Endometrial microvascular endothelial cells (primary cell): ENCODE results near the gene MFSD2A. TPM values are rescaled to one million over a fixed set of nuclear protein-coding genes. Genes with fewer than 3 reads are reported as not detected.
"Not testable (repeated sequence)": the region's sequence is repeated elsewhere in the genome, so short reads cannot be mapped to it uniquely, and the experiment has no call there.

Experiments
- in situ Hi-C: cut with HindIII; loops from 2 replicates; pipeline ENCODE4 v1.10.0; 2017; ENCODE audit warnings: low sequenced_read_pairs, low pct_unique_long_range_greater_than_20kb; ENCODE audit errors: inconsistent ontology term
- total RNA-seq: library from RNA; depleted of rRNA; stranded (reverse); fragments of >200 nt; gene quantifications from one replicate; pipeline ENCODE4 v1.2.3, GENCODE V29; 2015; ENCODE audit errors: inconsistent ontology term

The MFSD2A gene
- total RNA-seq, 1 donor from 2014 or later = 6.3 TPM

GRCh38 chr1:39988618-39989343 is 33.8 kb downstream of the MFSD2A start:
- in situ Hi-C loops = no loop called here

- in situ Hi-C loops = no loop called here
Measured at GRCh38 chr1:39990428-39990827, 35.5 kb downstream of the MFSD2A start.

GRCh38 chr1:39992234-39992633 is 37.3 kb downstream of the MFSD2A start:
- in situ Hi-C loops = no loop called here

GRCh38 chr1:39992888-39993287 is 37.9 kb downstream of the MFSD2A start:
- in situ Hi-C loops = no loop called here

GRCh38 chr1:39995973-39996393 is 41.0 kb downstream of the MFSD2A start:
- in situ Hi-C loops = no loop called here

GRCh38 chr1:39996396-39997004 is 41.6 kb downstream of the MFSD2A start:
- in situ Hi-C loops = no loop called here

- in situ Hi-C loops = no loop called here
Measured at GRCh38 chr1:40001456-40001855, 46.5 kb downstream of the MFSD2A start.

- in situ Hi-C loops = no loop called here
Measured at GRCh38 chr1:40003156-40004093, 48.5 kb downstream of the MFSD2A start.

- in situ Hi-C loops = no loop called here
Measured at GRCh38 chr1:40004857-40005256, 49.9 kb downstream of the MFSD2A start.

- in situ Hi-C loops = not testable (repeated sequence)
Measured at GRCh38 chr1:40007481-40008034, 52.6 kb downstream of the MFSD2A start.

GRCh38 chr1:40011198-40011597 is 56.3 kb downstream of the MFSD2A start:
- in situ Hi-C loops = no loop called here

- in situ Hi-C loops = no loop called here
Measured at GRCh38 chr1:40014253-40014706, 59.3 kb downstream of the MFSD2A start.

- in situ Hi-C loops = no loop called here
Measured at GRCh38 chr1:40014812-40015594, 60.1 kb downstream of the MFSD2A start.

GRCh38 chr1:40017951-40018575 is 63.1 kb downstream of the MFSD2A start:
- in situ Hi-C loops = no loop called here
